H1 (cell line): ENCODE data around the gene HNF1B. TPM values are rescaled to one million over a fixed set of nuclear protein-coding genes. Genes with fewer than 3 reads are reported as not detected.

Experiments used
- CTCF ChIA-PET: fragments of 300-600 bp; sonication (Branson Sonifier 250); formaldehyde crosslinking; loops from one replicate; lab custom pipeline; 2021; ENCODE audit not compliant: partially characterized antibody; lab: Charles Lee
- POLR2A ChIA-PET: fragments of 300-600 bp; sonication (Branson Sonifier 250); formaldehyde crosslinking; loops from one replicate; lab custom pipeline; 2021; ENCODE audit warnings: inconsistent platforms; ENCODE audit not compliant: partially characterized antibody; lab: Charles Lee
- DNase-seq, 2 experiments: peaks; one replicate each; pipeline versions ENCODE4 v3.0.0 to v3.0.0-alpha.2; 2010 to 2022; ENCODE audit warnings: low spot score in 2 of 2, low read depth in 1 of 2, mixed read lengths in 1 of 2
- FAIRE-seq: peaks from 2 replicates; lab custom pipeline; 2011; peaks lifted over from hg19 to GRCh38; lab: Jason Lieb, UNC
- H2AFZ ChIP-seq: 2 replicates; pipeline ENCODE4 v1.8.1; 2012; ENCODE audit warnings: low read length, inconsistent platforms
- H2AK5ac ChIP-seq: 2 replicates; pipeline ENCODE4 v1.6.1; 2013; ENCODE audit warnings: low read depth, low read length
- H2BK120ac ChIP-seq: replicated peaks from 2 replicates; pipeline ENCODE3; 2013; ENCODE audit warnings: low read depth, low read length, inconsistent platforms
- H2BK12ac ChIP-seq: 2 replicates; pipeline ENCODE4 v1.6.1; 2013; ENCODE audit warnings: low read depth, low read length
- H2BK15ac ChIP-seq: 2 replicates; pipeline ENCODE4 v1.6.1; 2013; ENCODE audit warnings: low read length
- H2BK20ac ChIP-seq: 2 replicates; pipeline ENCODE4 v1.6.1; 2013; ENCODE audit warnings: low read length
- H2BK5ac ChIP-seq: 2 replicates; pipeline ENCODE4 v1.6.1; 2013; ENCODE audit warnings: low read depth, low read length
- H3K14ac ChIP-seq: 2 replicates; pipeline ENCODE4 v1.6.1; 2013; ENCODE audit warnings: inconsistent platforms; ENCODE audit not compliant: insufficient read length
- H3K18ac ChIP-seq: 2 replicates; pipeline ENCODE4 v1.6.1; 2013; ENCODE audit warnings: low read length; ENCODE audit errors: extremely low read depth
- H3K23ac ChIP-seq: 2 replicates; pipeline ENCODE4 v1.6.1; 2013; ENCODE audit warnings: inconsistent platforms; ENCODE audit not compliant: insufficient read length
- H3K23me2 ChIP-seq: 2 replicates; pipeline ENCODE4 v1.6.1; 2013; ENCODE audit warnings: low read depth, low read length
- H3K27ac ChIP-seq: 2 replicates; pipeline ENCODE4 v1.6.1; 2011; ENCODE audit warnings: low read depth, low read length, inconsistent platforms
- H3K27me3 ChIP-seq, 4 experiments: replicated peaks in 1 of 4; 1 replicate in 1 of 4; 2 replicates in 3 of 4; pipeline versions ENCODE4 v1.6.1 to v1.8.1; 2011 to 2013; ENCODE audit warnings: low read length in 3 of 4, mild to moderate bottlenecking in 3 of 4, inconsistent platforms in 2 of 4, mixed read lengths in 2 of 4, moderate library complexity in 1 of 4; ENCODE audit not compliant: control insufficient read depth in 3 of 4, insufficient read depth in 3 of 4; ENCODE audit errors: extremely low read depth in 1 of 4
- H3K36me3 ChIP-seq, 4 experiments: 2 replicates each; pipeline versions ENCODE4 v1.6.1 to v1.8.1; 2011 to 2013; ENCODE audit warnings: mild to moderate bottlenecking in 4 of 4, low read length in 3 of 4, moderate library complexity in 2 of 4, control low read depth in 1 of 4, inconsistent platforms in 1 of 4; ENCODE audit not compliant: insufficient read depth in 4 of 4, control insufficient read depth in 2 of 4
- H3K4ac ChIP-seq: replicated peaks from 2 replicates; pipeline ENCODE3; 2013; ENCODE audit warnings: low read length, low read depth, mixed read lengths, inconsistent platforms; ENCODE audit not compliant: insufficient read length
- H3K4me1 ChIP-seq, 4 experiments: replicated peaks in 1 of 4; 1 replicate in 1 of 4; 2 replicates in 3 of 4; pipeline versions ENCODE4 v1.6.1 to v1.8.1; 2011 to 2013; ENCODE audit warnings: low read length in 3 of 4, inconsistent platforms in 2 of 4, mixed read lengths in 1 of 4; ENCODE audit not compliant: insufficient read depth in 4 of 4, control insufficient read depth in 3 of 4
- H3K4me2 ChIP-seq, 2 experiments: 2 replicates each; pipeline versions ENCODE4 v1.6.1 to v1.8.1; 2011 to 2013; ENCODE audit warnings: low read depth in 2 of 2, low read length in 2 of 2, control low read depth in 1 of 2, inconsistent platforms in 1 of 2, mild to moderate bottlenecking in 1 of 2; ENCODE audit not compliant: insufficient read depth in 1 of 2
- H3K4me3 ChIP-seq, 4 experiments: fragments of 200-600, 300-600 bp in 1 of 4; sonication (generic), shearing (Covaris generic), sonication (Bioruptor Twin) in 1 of 4; 2 replicates each; pipeline versions ENCODE4 v1.5.1 to v1.8.1; 2011 to 2016; ENCODE audit warnings: low read length in 4 of 4, low read depth in 3 of 4, control low read depth in 2 of 4, inconsistent platforms in 2 of 4, mild to moderate bottlenecking in 2 of 4, mixed read lengths in 1 of 4, moderate library complexity in 1 of 4; ENCODE audit not compliant: insufficient read depth in 2 of 4; ENCODE audit errors: extremely low read depth in 1 of 4
- H3K56ac ChIP-seq: replicated peaks from 2 replicates; pipeline ENCODE3; 2013; ENCODE audit warnings: low read depth, mild to moderate bottlenecking, mixed read lengths, low read length, inconsistent platforms; ENCODE audit not compliant: insufficient read length
- H3K79me1 ChIP-seq: 2 replicates; pipeline ENCODE4 v1.6.1; 2013; ENCODE audit warnings: low read depth, low read length, control low read depth
- H3K79me2 ChIP-seq, 2 experiments: 2 replicates each; pipeline versions ENCODE4 v1.6.1 to v1.8.1; 2012 to 2013; ENCODE audit warnings: low read length in 2 of 2, mild to moderate bottlenecking in 2 of 2, inconsistent platforms in 1 of 2; ENCODE audit not compliant: insufficient read depth in 2 of 2, control insufficient read depth in 1 of 2
- H3K9ac ChIP-seq, 4 experiments: replicated peaks in 1 of 4; 1 replicate in 1 of 4; 2 replicates in 3 of 4; pipeline versions ENCODE4 v1.6.1 to v1.8.1; 2011 to 2013; ENCODE audit warnings: low read depth in 3 of 4, low read length in 3 of 4, control low read depth in 2 of 4, mild to moderate bottlenecking in 2 of 4, moderate library complexity in 2 of 4, inconsistent platforms in 1 of 4; ENCODE audit errors: extremely low read depth in 1 of 4
- H3K9me3 ChIP-seq, 2 experiments: 2 replicates each; pipeline versions ENCODE4 v1.6.1 to v1.8.1; 2012 to 2013; ENCODE audit warnings: mild to moderate bottlenecking in 2 of 2, moderate library complexity in 2 of 2, control low read depth in 1 of 2, inconsistent platforms in 1 of 2, low read depth in 1 of 2, low read length in 1 of 2, mixed read lengths in 1 of 2; ENCODE audit not compliant: insufficient read depth in 2 of 2
- H4K20me1 ChIP-seq, 2 experiments: replicated peaks in 1 of 2; 2 replicates each; pipeline versions ENCODE3 to v1.8.1; 2011 to 2013; ENCODE audit warnings: inconsistent platforms in 2 of 2, low read length in 2 of 2, mild to moderate bottlenecking in 1 of 2; ENCODE audit not compliant: insufficient read depth in 2 of 2, control insufficient read depth in 1 of 2
- H4K5ac ChIP-seq: 2 replicates; pipeline ENCODE4 v1.6.1; 2013; ENCODE audit warnings: low read length, low read depth, mixed read lengths, inconsistent platforms; ENCODE audit not compliant: insufficient read length
- H4K8ac ChIP-seq: 2 replicates; pipeline ENCODE4 v1.8.0; 2013; ENCODE audit warnings: mild to moderate bottlenecking, moderate library complexity, low read length, inconsistent platforms; ENCODE audit not compliant: insufficient read depth; ENCODE audit errors: extremely low read depth
- H4K91ac ChIP-seq: replicated peaks from 2 replicates; pipeline ENCODE3; 2013; ENCODE audit warnings: low read length, mixed read lengths, inconsistent platforms; ENCODE audit not compliant: insufficient read length
- CBX8 ChIP-seq: fragments of 300-800, 300-1000 bp; sonication (generic); IDR thresholded peaks from 2 replicates; pipeline ENCODE4 v1.7.1; 2016; ENCODE audit warnings: low read depth, low read length, borderline replicate concordance
- CREB1 ChIP-seq: IDR thresholded peaks from 2 replicates; pipeline ENCODE4 v1.6.1; 2012; ENCODE audit warnings: inconsistent platforms
- KDM5A ChIP-seq: fragments of 200-600 bp; IDR thresholded peaks from 2 replicates; pipeline ENCODE4 v1.7.1; 2012; ENCODE audit warnings: mild to moderate bottlenecking, low read length, inconsistent platforms, mixed read lengths
- POLR2AphosphoS5 ChIP-seq: IDR thresholded peaks from 2 replicates; pipeline ENCODE4 v1.6.1; 2011; ENCODE audit warnings: low read depth, low read length
- POU5F1 ChIP-seq: IDR thresholded peaks from 2 replicates; pipeline ENCODE4 v1.6.1; 2011; ENCODE audit warnings: low read depth, mild to moderate bottlenecking, low read length, moderate library complexity
- RFX5 ChIP-seq: IDR thresholded peaks from 2 replicates; pipeline ENCODE4 v1.6.1; 2011; ENCODE audit warnings: low read depth, low read length, improper control_type of control experiment, borderline replicate concordance
- SP1 ChIP-seq: IDR thresholded peaks from 2 replicates; pipeline ENCODE4 v1.6.1; 2011; ENCODE audit warnings: low read depth, low read length
- WGBS, 2 experiments: shearing (Covaris generic) in 1 of 2; methylation state at CpG; one replicate each; pipeline versions ENCODE4 v1.1.6 to v1.1.7; 2013 to 2015; ENCODE audit warnings: low lambda C conversion rate in 2 of 2, mixed read lengths in 2 of 2, inconsistent platforms in 1 of 2, low coverage in 1 of 2, missing lambda C conversion rate in 1 of 2; ENCODE audit not compliant: insufficient replicate concordance in 2 of 2, insufficient coverage in 1 of 2, insufficient read length in 1 of 2; ENCODE audit errors: extremely low coverage in 1 of 2, missing lambda C conversion rate in 1 of 2; 5-methylcytosine and 5-hydroxymethylcytosine counted together
- polyA plus RNA-seq, 7 experiments: library from polyadenylated mRNA; depleted of rRNA in 3 of 7; stranded (reverse) in 5 of 7; unstranded in 2 of 7; fragments of >200 nt in 5 of 7; fragments of 200-250 nt in 2 of 7; gene quantifications; 1 replicate in 5 of 7; 2 replicates in 1 of 7; 4 replicates in 1 of 7; pipeline versions ENCODE4 v1.2.1 to v1.2.3, GENCODE V29; 2011 to 2013; ENCODE audit warnings: missing spikeins in 2 of 7, mixed read lengths in 2 of 7
- total RNA-seq: library from RNA; stranded (reverse); fragmentation: NEBNext Ultra II Directional; extraction: Animal tissue kit (Norgen Biotek cat#: 25700); gene quantifications from 2 replicates; pipeline ENCODE4 v1.2.1, GENCODE V29; 2021
- TF ChIP-seq, protein P1 (sequence below): IDR thresholded peaks from 2 replicates; pipeline ENCODE4 v1.6.1; 2012; ENCODE audit warnings: inconsistent platforms

The HNF1B gene
- total and polyA plus RNA-seq, 2 of the 8 experiments (the other 6 are each of a cell fraction or from before 2014, with no cell fraction given): 0.13 to 0.30 TPM

DNA sequence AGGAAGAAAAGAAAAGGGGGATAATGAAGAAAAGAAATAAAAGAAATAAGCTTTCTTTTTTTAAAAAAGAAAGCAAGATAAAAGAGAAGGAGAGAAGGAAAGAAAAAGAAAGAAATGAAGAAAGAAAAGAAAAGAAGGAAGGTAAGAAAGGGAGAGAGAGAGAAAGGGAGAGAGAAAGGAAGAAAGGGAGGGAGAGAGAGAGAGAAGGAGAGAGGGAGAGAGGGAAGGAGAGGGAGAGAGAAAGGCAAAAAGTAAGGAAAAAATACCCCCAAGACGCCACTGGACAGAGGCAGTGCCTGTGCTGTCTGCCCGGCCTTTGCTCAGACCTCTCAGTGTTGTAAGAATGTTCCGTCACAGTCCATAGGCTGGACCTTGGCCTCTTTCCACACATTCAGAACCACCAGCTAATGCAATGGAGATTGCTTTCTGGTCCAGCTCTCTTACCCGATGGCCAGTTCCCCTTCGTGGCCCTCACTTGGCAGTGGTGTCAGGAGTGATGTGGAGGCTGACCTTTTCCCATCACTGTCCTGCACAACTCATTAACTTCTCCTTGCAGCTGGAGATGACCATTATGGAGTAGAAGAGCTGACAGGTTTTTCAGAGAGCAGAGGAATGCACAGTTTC is 14.3 kb upstream of the HNF1B start:
- Histone ChIP-seq H3K4me1 (no peaks in the 10 kb centered on the region), H2BK5ac (no peak overlapping the region), H3K27me3 (peaks cover 0 to 3% (median 0%) of the 10 kb centered on the region in 4 experiments; a peak in 1 of 7 replicates), H3K79me2 (no peaks in the 10 kb centered on the region), H4K5ac (no peak overlapping the region), H2BK12ac (no peak overlapping the region), H2AFZ (no peak overlapping the region), H3K27ac (no peak overlapping the region), H2AK5ac (no peak overlapping the region), H3K4me2 (no peak overlapping the region), H2BK20ac (no peak overlapping the region), H3K23me2 (no peaks in the 10 kb centered on the region), H3K18ac (no peak overlapping the region), H2BK120ac (no peak overlapping the region), H3K14ac (no peak overlapping the region), H3K79me1 (no peaks in the 10 kb centered on the region), H3K4me3 (no peak overlapping the region), H2BK15ac (no peak overlapping the region), H4K91ac (no peak overlapping the region), H3K36me3 (no peaks in the 10 kb centered on the region), H4K8ac (no peak overlapping the region), H3K9ac (no peak overlapping the region), H3K23ac (no peak overlapping the region), H3K9me3 (no peaks in the 10 kb centered on the region), H3K4ac (no peak overlapping the region), H4K20me1 (no peaks in the 10 kb centered on the region), H3K56ac (no peak overlapping the region)
- DNase-seq: no peak
- CTCF ChIA-PET: interaction anchor here (0.6 to 1.7 kb wide), 9 partner anchors 9 to 102 kb away, joined by 3 to 11 read pairs (median 3); no protein-coding TSS in a partner anchor
- 91% methylated on average over 5 of the region's 5 CpGs; no CpG with 5 or more reads in 1 of the 2 experiments for WGBS, 2 experiments
- POLR2A ChIA-PET: interaction anchor here (0.7 kb wide), 1 partner anchor 47 kb away, joined by 3 read pairs; no protein-coding TSS in a partner anchor
- TF ChIP-seq POU5F1: no peak
- TF ChIP-seq POLR2AphosphoS5: no peak
- TF ChIP-seq CREB1: no peak
- TF ChIP-seq CBX8: no peak
- TF ChIP-seq, protein P1, sequence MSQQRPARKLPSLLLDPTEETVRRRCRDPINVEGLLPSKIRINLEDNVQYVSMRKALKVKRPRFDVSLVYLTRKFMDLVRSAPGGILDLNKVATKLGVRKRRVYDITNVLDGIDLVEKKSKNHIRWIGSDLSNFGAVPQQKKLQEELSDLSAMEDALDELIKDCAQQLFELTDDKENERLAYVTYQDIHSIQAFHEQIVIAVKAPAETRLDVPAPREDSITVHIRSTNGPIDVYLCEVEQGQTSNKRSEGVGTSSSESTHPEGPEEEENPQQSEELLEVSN: no peak
- TF ChIP-seq SP1: no peak
- no peak for TF ChIP-seq KDM5A
- TF ChIP-seq RFX5: no peak
- no peak for FAIRE-seq
